GM18951 (cell line): ENCODE results near the gene RPL39L.

ENCODE experiments used
- POLR2A ChIP-seq: IDR thresholded peaks from 4 replicates; pipeline ENCODE4 v1.6.1; 2011; ENCODE audit warnings: mild to moderate bottlenecking; ENCODE audit not compliant: insufficient read length, insufficient read depth; ENCODE audit errors: extremely low read depth
- in situ Hi-C: fragments of 300-500 bp; cut with MboI; formaldehyde crosslinking; loops from one replicate; pipeline ENCODE4 v1.12.0; 2022; ENCODE audit warnings: low sequenced_read_pairs, mixed read lengths, inconsistent platforms; ENCODE audit not compliant: unreplicated experiment

The RPL39L gene

DNA sequence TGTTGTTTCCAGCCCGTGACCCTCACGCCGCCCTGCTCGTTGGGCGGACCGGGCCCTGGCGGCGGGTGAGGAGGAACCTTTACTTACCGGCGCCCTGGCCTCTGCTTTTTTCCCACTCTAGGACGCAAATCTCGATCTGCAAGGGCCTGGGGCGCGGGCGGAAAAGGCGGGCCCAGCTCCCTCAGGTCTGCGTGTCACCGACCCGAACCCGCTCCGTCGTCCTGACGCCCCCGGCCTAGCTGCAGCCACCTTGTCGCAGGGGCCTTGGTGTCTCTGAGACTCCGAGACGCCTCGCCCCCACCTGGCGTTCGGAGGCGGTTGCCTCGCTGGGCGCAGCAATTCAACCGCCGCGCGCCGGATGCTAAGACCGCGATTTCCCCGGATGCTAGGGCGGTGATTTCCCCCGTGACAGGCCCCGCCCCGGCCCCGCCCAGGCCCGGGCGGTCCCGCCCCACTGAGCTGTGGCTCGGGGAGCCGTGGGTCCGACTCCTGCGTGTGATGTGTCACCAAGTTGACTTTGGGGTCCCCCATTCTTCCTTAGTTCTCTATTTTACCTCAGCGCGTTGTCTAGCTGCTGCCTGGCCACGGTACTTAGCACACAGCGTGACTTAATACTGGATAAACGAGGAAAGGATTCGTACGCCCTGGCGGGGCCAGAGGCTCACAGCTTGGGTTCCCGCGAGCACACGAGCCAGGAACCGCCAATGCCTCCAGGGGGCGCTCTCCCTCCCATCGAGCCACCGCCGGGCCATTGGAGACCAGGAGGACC, at the start of gene RPL39L:
RPL39L (minus strand) TSS at position 371 of the 769 bp plus-strand sequence. CDS start 18,196 bp downstream, outside the sequence.
- peak; percentile 77 for TF ChIP-seq POLR2A
- in situ Hi-C loops, result no loop called here

DNA sequence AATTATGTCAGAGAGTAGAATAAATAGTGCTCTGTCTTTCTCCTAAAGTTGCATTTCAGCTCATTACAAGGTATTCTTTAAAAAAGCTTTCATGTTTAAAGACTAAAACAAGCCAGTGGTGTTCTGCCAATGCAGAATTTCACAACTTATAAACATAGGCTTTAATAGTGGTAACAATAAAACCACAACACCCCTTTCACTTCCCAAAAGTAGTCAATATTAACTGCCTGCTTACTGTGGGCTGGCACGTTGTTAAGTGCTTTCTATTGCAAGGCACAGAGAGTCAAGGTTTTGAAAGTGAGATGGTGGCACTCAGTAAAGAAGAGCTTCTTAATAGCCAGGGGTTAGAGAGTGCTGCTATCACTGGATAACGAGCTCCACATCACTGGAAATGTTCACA, 49.6 kb upstream of the RPL39L start:
- TF ChIP-seq POLR2A, result no peak
- in situ Hi-C loops, result no loop called here

DNA sequence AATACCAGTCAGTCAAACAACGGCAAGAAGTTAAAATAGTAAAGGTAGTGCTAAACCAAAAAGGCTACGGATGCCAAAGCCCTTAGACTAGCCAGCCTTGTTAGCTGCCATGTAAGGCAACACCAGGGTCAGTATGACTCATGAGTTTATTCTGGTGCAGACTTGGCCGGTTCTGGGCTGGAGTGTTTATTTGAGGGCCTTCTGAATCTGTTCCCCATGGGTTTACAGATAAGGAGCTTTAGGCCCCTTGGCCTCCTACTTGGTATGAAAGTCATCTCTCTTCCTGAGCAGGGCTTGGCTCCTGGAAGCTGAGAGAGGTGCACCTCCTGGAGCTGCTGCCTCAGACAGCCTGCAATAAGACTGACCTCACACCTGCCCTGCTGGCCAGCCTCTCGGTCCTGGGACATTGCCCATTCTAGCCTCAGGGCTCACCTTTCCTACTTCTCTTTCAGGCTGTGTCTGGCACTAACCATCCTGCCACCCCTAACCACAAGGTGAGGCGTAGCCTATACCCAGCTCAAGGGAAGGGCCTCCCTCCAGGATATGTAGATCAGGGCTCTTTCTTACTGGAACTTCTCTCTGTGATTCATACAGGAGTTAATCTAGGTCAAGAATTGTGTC, 47.6 kb upstream of the RPL39L start:
- TF ChIP-seq POLR2A, result no peak
- in situ Hi-C loops, result no loop called here

DNA sequence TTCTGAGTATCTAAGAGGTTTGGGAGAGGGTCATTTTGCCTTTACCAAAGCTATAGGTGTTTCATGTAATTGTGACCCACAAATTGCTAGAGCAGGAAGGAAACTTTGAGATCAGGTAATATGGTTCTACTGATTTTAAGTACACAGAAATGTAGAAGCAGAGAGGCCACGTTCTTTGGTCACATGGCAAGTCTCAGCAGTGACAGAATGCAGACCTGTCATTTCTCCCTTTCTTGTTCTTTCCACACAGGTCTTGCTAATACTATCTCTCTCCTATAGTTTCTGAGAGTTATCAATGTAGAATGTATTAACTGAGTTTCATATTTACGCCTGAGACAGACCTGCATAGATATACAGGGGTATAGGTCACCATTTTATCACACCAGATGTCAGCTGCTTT, 47.1 kb upstream of the RPL39L start:
- TF ChIP-seq POLR2A, result no peak
- in situ Hi-C loops, result no loop called here

DNA sequence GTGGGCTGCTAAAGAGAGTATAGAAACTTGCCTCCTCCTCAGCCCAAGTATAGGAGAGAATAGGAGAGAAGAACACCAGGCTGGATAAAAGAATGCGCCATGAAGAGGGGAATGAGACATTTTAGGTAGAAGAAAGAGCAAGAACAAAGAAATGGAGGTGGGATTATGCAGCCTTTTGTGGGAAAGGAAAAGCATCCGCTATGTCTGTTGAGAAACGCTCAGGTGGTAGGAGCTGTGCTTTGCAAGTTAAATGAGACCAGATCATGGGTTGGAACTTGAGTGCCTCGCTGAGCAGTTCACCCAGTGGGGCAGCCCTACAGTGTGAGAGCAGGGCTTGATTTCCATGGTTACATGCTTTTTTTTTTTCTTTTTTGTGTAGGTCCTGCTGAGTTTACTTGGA, 46.5 kb upstream of the RPL39L start:
- no peak for TF ChIP-seq POLR2A
- in situ Hi-C loops, result no loop called here

DNA sequence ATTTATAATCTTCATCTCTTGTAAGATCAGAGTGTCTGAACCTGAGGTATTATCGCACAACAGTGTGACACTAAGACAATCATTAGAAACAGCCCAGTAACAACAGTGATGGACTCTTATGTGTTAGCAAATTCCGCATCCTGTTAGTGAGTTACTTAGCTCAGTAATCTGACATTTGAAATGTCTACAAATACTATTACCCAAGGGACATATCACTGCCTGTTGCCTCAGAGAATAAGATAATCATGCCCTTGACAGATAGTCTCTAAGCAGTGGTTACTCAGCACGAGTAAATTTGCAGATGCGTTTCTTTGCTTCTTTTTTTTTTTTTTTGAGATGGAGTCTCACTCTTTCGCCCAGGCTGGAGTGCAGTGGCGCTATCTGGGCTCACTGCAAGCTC, 44.6 kb upstream of the RPL39L start:
- in situ Hi-C loops, result no loop called here
- TF ChIP-seq POLR2A, result no peak

DNA sequence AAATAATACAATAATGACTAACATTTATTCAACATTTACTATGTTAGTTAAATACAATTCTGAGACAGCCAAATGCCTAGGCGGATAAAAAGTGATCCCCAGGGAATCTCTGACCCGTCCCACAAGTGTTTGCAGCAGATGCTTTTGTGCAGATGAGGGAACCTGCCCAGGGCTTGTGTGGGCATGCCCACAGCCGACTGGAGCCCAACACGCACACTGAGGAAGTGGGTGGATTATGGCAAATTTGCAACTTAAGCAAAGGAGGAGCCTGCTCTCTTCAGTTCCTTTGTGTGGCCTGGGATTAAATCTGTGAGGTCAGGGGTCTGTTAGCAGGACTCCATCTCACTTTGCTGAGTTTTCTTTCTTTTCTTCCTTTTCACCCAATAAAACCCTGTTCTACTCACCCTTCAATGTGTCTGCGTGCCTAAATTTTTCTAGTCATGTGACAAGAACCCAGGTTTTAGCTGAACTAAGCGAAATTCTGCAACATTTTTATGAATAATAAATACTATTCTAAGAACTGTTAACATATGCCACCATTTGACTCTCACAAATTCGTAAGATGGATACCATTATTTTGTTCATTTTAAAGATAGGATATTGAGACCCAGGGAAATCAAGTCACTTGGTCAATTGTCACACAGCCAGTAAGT, 44.0 kb upstream of the RPL39L start:
- in situ Hi-C loops, result no loop called here
- peak; percentile 22 for TF ChIP-seq POLR2A

DNA sequence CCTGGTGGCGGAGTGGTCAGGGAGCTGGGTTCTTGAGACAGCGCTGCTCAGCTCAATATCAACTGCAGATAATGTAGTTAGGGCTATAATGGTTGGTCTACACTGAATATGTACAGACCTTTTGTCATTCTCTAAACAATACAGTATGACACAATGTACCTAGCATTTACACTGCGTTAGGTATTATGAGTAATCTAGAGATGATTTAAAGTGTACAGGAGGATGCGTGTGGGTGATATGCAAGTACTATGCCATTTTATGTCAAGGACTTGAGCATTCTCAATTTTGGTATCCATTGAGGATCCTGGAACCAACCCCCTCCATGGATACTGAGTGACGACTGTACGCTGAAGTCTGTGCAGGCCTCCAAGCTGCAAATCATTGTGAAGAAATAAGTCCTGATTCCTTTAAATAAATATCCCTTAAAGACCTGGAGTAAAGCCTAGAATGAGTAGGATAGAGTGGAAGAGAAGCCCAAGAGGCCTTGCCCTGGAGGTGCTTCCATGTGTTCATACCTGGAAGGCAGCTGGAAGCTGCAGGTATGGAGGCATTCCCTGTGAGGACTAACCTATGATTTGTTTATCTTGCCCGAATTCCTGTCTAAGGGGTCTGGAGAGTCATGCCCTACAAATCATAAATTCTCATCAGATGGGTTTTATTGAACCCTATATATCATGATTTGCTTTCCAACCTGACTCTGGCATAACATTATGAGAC, 42.3 kb upstream of the RPL39L start:
- in situ Hi-C loops, result no loop called here
- no peak for TF ChIP-seq POLR2A

DNA sequence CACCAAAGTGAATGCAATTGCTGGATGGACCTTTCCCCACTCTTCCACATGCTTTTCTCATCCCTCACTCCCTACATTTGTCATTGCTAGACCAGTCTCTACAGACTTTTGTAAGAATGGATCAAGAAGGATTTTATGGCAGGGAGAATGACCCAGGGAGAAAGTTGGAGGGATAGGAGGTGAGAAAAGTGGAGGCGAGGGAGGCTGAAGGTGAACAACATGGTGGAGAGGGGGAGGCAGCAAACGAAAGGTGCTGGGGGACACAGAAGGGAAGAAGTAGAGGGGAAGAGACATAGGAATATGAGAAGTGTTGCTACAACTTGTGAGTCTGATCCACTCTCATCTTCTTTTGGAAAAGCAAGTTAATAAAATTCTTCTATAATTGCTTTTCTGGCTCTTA, 33.6 kb upstream of the RPL39L start:
- in situ Hi-C loops, result loop anchor here (25.0 kb wide), 1 partner anchor 561 kb away; the partner anchor contains the start of gene AHSG
- no peak for TF ChIP-seq POLR2A

DNA sequence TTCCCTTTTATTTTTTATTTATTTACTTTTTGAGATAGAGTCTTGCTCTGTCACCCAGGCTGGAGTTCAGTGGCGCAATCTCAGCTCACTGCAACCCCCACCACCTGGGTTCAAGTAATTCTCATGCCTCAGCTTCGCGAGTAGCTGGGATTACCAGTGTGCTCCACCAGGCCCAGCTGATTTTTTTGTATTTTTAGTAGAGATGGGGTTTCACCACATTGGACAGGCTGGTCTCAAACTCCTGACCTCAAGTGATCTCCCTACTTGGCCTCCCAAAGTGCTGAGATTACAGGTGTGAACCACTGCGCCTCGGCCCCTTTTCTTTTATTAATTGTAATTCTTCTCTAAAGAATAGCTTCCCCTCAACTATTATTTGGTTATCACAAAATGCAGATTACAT, 31.6 kb upstream of the RPL39L start:
- in situ Hi-C loops, result loop anchor here (25.0 kb wide), 1 partner anchor 559 kb away; the partner anchor contains the start of gene AHSG

DNA sequence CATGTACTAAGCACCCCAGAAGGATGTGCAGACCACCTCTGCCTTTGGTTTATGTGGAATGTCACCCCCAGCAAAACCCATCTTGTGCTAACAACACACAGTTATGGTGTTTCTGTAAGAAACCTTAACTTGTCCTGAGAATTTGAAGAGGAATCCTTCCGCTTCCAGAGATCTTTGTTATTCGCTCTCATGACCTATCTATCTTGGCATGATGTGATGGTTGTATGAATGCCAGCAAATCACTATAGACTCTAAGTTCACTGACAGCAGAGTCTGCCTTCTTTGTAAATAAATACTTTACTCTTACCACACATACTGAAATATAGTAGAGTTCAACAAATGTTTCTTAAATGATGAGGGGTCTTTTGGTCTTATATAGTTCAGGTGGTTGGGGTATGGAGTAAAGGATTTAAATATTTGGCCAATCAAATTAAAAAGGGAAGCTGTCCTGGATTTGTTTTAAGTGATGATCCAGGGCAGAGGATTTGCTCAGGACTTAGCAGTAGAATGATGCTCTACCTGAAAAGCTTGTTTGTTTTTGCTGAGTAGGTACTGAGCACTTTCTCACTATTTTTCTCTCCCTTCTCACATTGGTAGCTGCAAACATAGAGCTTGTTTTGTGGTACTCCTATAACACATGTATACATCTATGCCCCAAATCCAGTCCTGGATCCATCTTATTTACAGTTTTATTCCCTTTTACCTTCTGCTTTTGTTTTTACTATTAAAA, 30.1 kb upstream of the RPL39L start:
- TF ChIP-seq POLR2A, result no peak
- in situ Hi-C loops, result loop anchor here (25.0 kb wide), 1 partner anchor 557 kb away; the partner anchor contains the start of gene AHSG

DNA sequence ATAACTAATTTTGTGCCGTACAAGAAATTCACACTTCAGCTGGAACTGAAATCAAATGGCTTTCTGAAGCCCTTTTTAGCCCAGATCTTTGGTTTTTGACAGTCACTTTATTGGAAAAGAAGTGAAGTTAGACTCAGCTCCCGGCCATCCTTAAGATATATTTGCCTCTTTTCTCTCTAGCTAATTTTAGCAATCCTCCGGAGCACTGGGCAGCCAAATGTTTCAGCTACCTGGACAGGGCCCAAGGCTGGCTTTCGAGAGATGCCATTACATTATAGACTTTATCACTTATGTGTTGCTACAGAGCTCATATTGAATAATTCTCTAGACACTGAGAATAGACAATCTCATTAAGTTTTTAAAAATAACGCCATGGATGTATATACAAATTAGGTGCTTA, 28.5 kb upstream of the RPL39L start:
- in situ Hi-C loops, result loop anchor here (25.0 kb wide), 1 partner anchor 555 kb away; the partner anchor contains the start of gene AHSG
- no peak for TF ChIP-seq POLR2A

DNA sequence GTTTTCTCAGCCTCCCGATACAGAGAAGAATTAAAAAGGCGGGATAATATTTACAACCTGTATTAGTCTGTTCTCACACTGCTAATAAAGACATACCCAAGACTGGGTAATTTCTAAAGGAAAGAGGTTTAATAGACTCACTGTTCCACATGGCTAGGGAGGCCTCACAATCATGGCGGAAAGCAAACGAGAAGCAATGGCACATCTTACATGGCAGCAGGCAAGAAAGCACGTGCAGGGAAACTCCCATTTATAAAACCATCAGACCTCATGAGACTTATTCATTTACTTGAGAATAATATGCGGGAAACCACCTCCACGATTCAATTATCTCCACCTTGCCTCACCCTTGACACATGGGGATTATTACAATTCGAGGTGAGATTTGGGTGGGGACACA, 27.5 kb upstream of the RPL39L start:
- in situ Hi-C loops, result loop anchor here (25.0 kb wide), 1 partner anchor 554 kb away; the partner anchor contains the start of gene AHSG
- TF ChIP-seq POLR2A, result no peak

DNA sequence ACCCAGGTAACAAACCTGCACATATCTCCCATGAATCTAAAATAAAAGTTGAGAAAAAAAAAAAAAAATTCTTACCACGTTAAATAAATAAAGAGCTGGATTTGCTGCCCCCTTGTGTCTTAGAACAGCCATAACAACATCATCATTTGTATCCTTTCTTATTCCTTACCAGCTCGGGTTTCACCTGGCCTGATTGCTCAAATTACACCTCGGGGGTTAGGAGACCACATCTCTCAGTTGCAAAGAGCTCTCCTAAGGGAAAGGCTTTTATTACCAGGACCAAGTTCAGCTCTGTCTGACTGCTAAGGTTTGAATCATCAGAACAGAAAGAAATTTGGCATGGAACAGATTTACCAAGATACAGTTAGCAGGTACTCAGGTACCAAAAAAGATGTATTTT, 25.8 kb upstream of the RPL39L start:
- TF ChIP-seq POLR2A, result no peak
- in situ Hi-C loops, result loop anchor here (25.0 kb wide), 1 partner anchor 553 kb away; the partner anchor contains the start of gene AHSG
